ENCODE data around the gene UBE2Q2.

Gene UBE2Q2

GRCh38 chr15:75815811-75816719, 27.2 kb upstream of the UBE2Q2 start:
- H3K36me3 ChIP-seq (ENCODE audit: insufficient read depth, low read length) = no peaks in the 10 kb centered on the region
- H3K4me1 ChIP-seq (ENCODE audit: insufficient read depth, low read length) = no peaks in the 10 kb centered on the region
- no peak overlapping the region for H3K9ac ChIP-seq (ENCODE audit: low read depth, low read length)
- H3K9me3 ChIP-seq (ENCODE audit: control insufficient read depth, insufficient read depth, low read length) = peaks cover 3% of the 10 kb centered on the region; the same call in 1 of the 2 replicates

DNA sequence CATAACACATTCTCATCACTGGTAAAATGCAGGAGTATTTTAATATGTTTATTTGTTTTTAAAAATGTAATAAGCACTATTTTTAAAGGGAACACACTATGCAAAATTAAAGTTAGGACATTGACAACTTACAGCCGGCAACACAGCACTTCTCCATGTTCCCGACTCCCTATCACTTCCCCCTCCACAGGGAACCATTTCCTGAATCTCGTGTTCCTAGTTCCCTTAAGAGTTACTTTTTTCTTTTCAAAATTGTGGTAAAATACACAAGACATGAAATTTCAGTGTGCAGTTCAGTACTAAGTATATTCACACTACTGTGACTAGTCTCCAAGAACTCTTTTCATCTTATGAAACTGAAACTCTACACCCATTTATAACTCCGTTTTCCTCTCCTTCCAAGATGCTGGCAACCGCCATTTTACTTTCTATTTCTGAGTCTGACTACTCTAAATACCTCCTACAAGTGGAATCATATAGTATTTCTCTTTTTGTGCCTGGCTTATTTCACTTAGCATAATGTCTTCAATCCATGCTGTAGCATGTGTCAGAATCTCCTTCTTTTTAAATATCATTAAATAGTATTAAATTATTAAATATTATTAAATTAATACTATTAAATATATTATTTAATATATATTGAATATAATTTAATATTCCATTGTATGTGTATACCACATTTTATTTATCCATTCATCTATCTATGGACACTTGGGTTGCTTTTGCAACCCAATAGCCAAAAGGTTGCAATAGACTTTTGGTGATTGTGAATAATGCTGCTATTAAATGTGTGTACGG, 25.9 kb upstream of the UBE2Q2 start:
- Histone ChIP-seq H3K9me3 (ENCODE audit: control insufficient read depth, insufficient read depth, low read length) (peaks cover 3% of the 10 kb centered on the region; the same call in 1 of the 2 replicates), H3K4me1 (ENCODE audit: insufficient read depth, low read length) (no peaks in the 10 kb centered on the region), H3K36me3 (ENCODE audit: insufficient read depth, low read length) (no peaks in the 10 kb centered on the region), H3K9ac (ENCODE audit: low read depth, low read length) (no peak overlapping the region)

DNA sequence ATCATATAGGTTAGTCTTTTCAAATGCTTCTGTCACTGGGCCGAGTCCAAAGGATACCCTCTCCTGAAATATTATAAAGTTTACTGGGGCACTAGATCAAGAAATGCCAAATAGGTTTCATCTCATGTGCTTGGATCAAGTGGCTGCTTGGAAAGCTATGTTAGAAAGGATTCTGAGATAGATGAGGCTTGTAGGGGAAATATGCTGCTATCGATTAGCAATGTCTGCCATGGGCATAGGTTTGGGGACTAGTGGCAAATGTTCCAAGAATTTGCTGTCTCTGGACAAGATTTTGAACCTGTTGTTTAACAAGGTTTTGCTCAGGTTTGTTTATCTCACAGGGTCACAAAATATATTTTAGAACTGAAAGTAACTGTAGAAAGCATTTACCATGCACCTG, 23.0 kb upstream of the UBE2Q2 start:
- Histone ChIP-seq H3K36me3 (ENCODE audit: insufficient read depth, low read length) (no peaks in the 10 kb centered on the region), H3K4me1 (ENCODE audit: insufficient read depth, low read length) (peaks cover 13% of the 10 kb centered on the region), H3K9ac (ENCODE audit: low read depth, low read length) (no peak overlapping the region), H3K9me3 (ENCODE audit: control insufficient read depth, insufficient read depth, low read length) (no peaks in the 10 kb centered on the region)

DNA sequence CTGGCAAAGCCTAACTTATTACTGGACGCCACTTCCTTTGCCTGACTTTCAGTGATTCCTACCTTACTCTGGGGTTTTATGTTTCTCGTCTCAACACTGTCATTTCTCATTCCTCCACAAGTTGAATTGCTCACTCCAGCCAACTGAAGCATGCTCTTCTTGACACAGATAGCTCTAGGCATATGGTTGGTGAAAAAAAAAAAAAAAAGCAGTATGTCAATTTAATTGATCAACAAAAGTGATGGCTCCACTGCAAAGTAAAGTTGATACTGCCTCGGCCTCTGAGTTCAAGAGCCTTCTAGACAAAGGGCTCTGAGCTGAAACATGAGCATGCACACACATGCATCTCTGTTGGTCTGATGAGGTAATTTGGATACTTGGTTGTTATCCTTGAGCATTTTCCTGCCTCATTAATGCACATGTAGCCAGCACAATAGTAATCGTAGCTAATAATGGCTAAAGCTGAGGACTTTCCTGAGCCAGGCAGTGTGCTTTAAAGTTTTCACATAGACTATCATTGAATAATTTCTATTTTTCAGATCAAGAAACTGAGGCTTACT, 21.4 kb upstream of the UBE2Q2 start:
- H3K9me3 ChIP-seq (ENCODE audit: control insufficient read depth, insufficient read depth, low read length) = no peaks in the 10 kb centered on the region
- H3K9ac ChIP-seq (ENCODE audit: low read depth, low read length) = no peak overlapping the region
- H3K36me3 ChIP-seq (ENCODE audit: insufficient read depth, low read length) = no peaks in the 10 kb centered on the region
- peaks cover 15% of the 10 kb centered on the region for H3K4me1 ChIP-seq (ENCODE audit: insufficient read depth, low read length)

GRCh38 chr15:75822685-75823278, 20.5 kb upstream of the UBE2Q2 start:
- Histone ChIP-seq H3K9ac (ENCODE audit: low read depth, low read length) (no peak overlapping the region), H3K36me3 (ENCODE audit: insufficient read depth, low read length) (no peaks in the 10 kb centered on the region), H3K4me1 (ENCODE audit: insufficient read depth, low read length) (peaks cover 24% of the 10 kb centered on the region), H3K9me3 (ENCODE audit: control insufficient read depth, insufficient read depth, low read length) (no peaks in the 10 kb centered on the region)

GRCh38 chr15:75823860-75824613, 19.2 kb upstream of the UBE2Q2 start:
- H3K9me3 ChIP-seq (ENCODE audit: control insufficient read depth, insufficient read depth, low read length) = no peaks in the 10 kb centered on the region
- peak overlapping the region; percentile 23; the same call in 1 of the 2 replicates for H3K9ac ChIP-seq (ENCODE audit: low read depth, low read length)
- H3K36me3 ChIP-seq (ENCODE audit: insufficient read depth, low read length) = no peaks in the 10 kb centered on the region
- peaks cover 27% of the 10 kb centered on the region for H3K4me1 ChIP-seq (ENCODE audit: insufficient read depth, low read length)

- H3K4me1 ChIP-seq (ENCODE audit: insufficient read depth, low read length) = peaks cover 39% of the 10 kb centered on the region
- no peaks in the 10 kb centered on the region for H3K9me3 ChIP-seq (ENCODE audit: control insufficient read depth, insufficient read depth, low read length)
- no peak overlapping the region for H3K9ac ChIP-seq (ENCODE audit: low read depth, low read length)
Measured at GRCh38 chr15:75827691-75828090, 15.6 kb upstream of the UBE2Q2 start.

GRCh38 chr15:75828429-75828828, 14.8 kb upstream of the UBE2Q2 start:
- Histone ChIP-seq H3K9ac (ENCODE audit: low read depth, low read length) (no peak overlapping the region), H3K9me3 (ENCODE audit: control insufficient read depth, insufficient read depth, low read length) (no peaks in the 10 kb centered on the region), H3K4me1 (ENCODE audit: insufficient read depth, low read length) (peaks cover 33% of the 10 kb centered on the region), H3K36me3 (ENCODE audit: insufficient read depth, low read length) (no peaks in the 10 kb centered on the region)

More at GRCh38 chr15:75827691-75828090, 15.6 kb upstream of the UBE2Q2 start:
- no peaks in the 10 kb centered on the region for H3K36me3 ChIP-seq (ENCODE audit: insufficient read depth, low read length)

- Histone ChIP-seq H3K36me3 (ENCODE audit: insufficient read depth, low read length) (no peaks in the 10 kb centered on the region), H3K4me1 (ENCODE audit: insufficient read depth, low read length) (peaks cover 26% of the 10 kb centered on the region), H3K9me3 (ENCODE audit: control insufficient read depth, insufficient read depth, low read length) (no peaks in the 10 kb centered on the region), H3K9ac (ENCODE audit: low read depth, low read length) (no peak overlapping the region)
Measured at GRCh38 chr15:75830910-75831805, 12.1 kb upstream of the UBE2Q2 start.

DNA sequence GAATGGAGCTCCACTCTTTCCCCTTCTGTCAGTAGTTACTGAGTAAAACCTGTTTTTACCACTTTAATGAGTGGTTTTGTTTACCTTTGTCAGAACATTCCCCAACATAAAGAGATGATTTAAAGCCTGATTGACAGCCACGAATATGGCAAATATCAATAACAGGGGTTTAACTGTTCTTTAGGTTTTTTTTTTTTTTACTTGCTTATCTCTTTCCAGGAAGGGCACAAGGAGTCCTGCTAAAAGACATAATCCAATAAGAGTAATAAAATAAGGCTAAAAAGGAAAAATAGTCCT, 11.5 kb upstream of the UBE2Q2 start:
- Histone ChIP-seq H3K4me1 (ENCODE audit: insufficient read depth, low read length) (peaks cover 25% of the 10 kb centered on the region), H3K36me3 (ENCODE audit: insufficient read depth, low read length) (no peaks in the 10 kb centered on the region), H3K9me3 (ENCODE audit: control insufficient read depth, insufficient read depth, low read length) (no peaks in the 10 kb centered on the region), H3K9ac (ENCODE audit: low read depth, low read length) (no peak overlapping the region)

DNA sequence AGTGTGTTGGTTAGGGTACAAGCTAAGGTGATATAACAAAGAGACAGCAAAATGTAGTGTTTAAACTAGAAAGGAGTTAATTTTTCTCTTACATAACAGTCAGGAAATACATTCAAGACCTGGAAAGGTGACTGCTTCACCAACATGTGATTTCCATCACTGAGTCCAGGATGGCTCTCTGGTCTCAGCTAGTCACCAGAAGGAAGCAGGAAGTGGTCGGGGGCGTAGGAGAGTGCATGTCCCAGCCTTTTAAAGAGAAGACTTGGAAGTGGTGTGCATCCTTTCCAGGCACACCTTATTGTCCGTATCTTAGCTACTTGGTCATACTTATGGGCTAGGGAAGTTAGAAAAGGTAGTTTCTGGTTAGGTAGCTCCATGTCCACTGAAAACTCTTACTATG, 11.1 kb upstream of the UBE2Q2 start:
- H3K9ac ChIP-seq (ENCODE audit: low read depth, low read length) = no peak overlapping the region
- H3K9me3 ChIP-seq (ENCODE audit: control insufficient read depth, insufficient read depth, low read length) = no peaks in the 10 kb centered on the region
- peaks cover 22% of the 10 kb centered on the region for H3K4me1 ChIP-seq (ENCODE audit: insufficient read depth, low read length)
- H3K36me3 ChIP-seq (ENCODE audit: insufficient read depth, low read length) = no peaks in the 10 kb centered on the region

DNA sequence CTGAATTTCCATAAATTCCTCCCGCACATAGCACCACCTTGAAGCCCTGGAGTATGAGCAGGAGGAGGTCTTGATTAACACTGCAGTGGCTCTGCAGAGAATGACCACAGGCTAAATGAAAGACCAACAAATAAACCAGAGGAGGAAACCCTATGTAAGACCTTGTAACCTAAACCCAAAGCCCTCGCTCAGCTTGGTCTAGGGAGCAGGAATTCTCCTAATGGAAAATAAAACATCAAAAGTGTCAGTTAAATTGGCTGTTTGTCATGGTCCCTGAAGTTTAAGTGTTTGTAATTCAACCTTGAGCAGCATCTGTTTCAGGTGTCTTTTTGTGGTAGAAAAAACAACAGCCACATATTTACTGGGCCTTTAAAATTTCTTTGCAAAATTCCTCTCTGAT, 9.2 kb upstream of the UBE2Q2 start:
- Histone ChIP-seq H3K36me3 (ENCODE audit: insufficient read depth, low read length) (no peaks in the 10 kb centered on the region), H3K9ac (ENCODE audit: low read depth, low read length) (no peak overlapping the region), H3K9me3 (ENCODE audit: control insufficient read depth, insufficient read depth, low read length) (no peaks in the 10 kb centered on the region), H3K4me1 (ENCODE audit: insufficient read depth, low read length) (peaks cover 12% of the 10 kb centered on the region; the same call in 1 of the 2 replicates)

All from ES-I3 (cell line).